Choroid plexus epithelial cell (primary cell): ENCODE measurements around the gene MRPL48.

ENCODE experiments used
- DNase-seq: peaks from one replicate; pipeline ENCODE4 v3.0.0-alpha.2; 2010; ENCODE audit warnings: low read depth
- H3K4me3 ChIP-seq: 2 replicates; pipeline ENCODE4 v1.5.1; 2011; ENCODE audit warnings: low read depth, mild to moderate bottlenecking, control low read depth, low read length, moderate library complexity
- CTCF ChIP-seq: conservative IDR thresholded peaks from 2 replicates; pipeline ENCODE4 v1.5.1; 2011; ENCODE audit warnings: low read depth, mild to moderate bottlenecking, control low read depth, inconsistent platforms, low read length, moderate library complexity

The MRPL48 gene

GRCh38 chr11:73810637-73811036 lies 23.0 kb downstream of the MRPL48 start:
- DNase-seq: peak; percentile 47
- no peak for TF ChIP-seq CTCF
- H3K4me3 ChIP-seq: no peak overlapping the region

- H3K4me3 ChIP-seq: no peak overlapping the region
- no peak for TF ChIP-seq CTCF
- no peak for DNase-seq
Observed at GRCh38 chr11:73812234-73812633, 24.6 kb downstream of the MRPL48 start.

GRCh38 chr11:73814812-73815211 lies 27.1 kb downstream of the MRPL48 start:
- no peak for DNase-seq
- no peak for TF ChIP-seq CTCF
- no peak overlapping the region for H3K4me3 ChIP-seq

GRCh38 chr11:73818846-73819245 lies 31.2 kb downstream of the MRPL48 start:
- no peak overlapping the region for H3K4me3 ChIP-seq
- peak; percentile 57 for DNase-seq
- no peak for TF ChIP-seq CTCF

GRCh38 chr11:73830261-73830660 lies 42.6 kb downstream of the MRPL48 start:
- TF ChIP-seq CTCF: no peak
- no peak for DNase-seq

GRCh38 chr11:73833067-73833466 lies 45.4 kb downstream of the MRPL48 start:
- no peak for DNase-seq
- TF ChIP-seq CTCF: no peak
- H3K4me3 ChIP-seq: no peak overlapping the region

More at GRCh38 chr11:73830261-73830660, 42.6 kb downstream of the MRPL48 start:
- no peak overlapping the region for H3K4me3 ChIP-seq

GRCh38 chr11:73838443-73839122 lies 50.9 kb downstream of the MRPL48 start:
- TF ChIP-seq CTCF: peak; percentile 1
- peak; percentile 81 for DNase-seq
- H3K4me3 ChIP-seq: no peak overlapping the region
